Hematopoietic multipotent progenitor cell (in vitro differentiated cells): ENCODE data around the gene ASGR2. TPM values are rescaled to one million over a fixed set of nuclear protein-coding genes. Genes with fewer than 3 reads are reported as not detected.
A peak's percentile ranks its signal among the peaks of the same experiment; 100 is the strongest.

ENCODE experiments used
- DNase-seq, 3 donors: peaks; one replicate each; pipeline ENCODE4 v3.0.0-alpha.2; 2011 to 2015; ENCODE audit warnings: low read depth in 2 of 3, low spot score in 2 of 3
- small RNA-seq: library from RNA; depleted of rRNA; stranded (forward); fragments of <200 nt; gene quantifications from one replicate; pipeline ENCODE3, GENCODE V24; 2012
- total RNA-seq: library from RNA; depleted of rRNA; stranded (reverse); fragments of >200 nt; gene quantifications from one replicate; pipeline ENCODE4 v1.2.3, GENCODE V29; 2012

The ASGR2 gene
- total RNA-seq, 1 donor = 0.54 TPM

DNA sequence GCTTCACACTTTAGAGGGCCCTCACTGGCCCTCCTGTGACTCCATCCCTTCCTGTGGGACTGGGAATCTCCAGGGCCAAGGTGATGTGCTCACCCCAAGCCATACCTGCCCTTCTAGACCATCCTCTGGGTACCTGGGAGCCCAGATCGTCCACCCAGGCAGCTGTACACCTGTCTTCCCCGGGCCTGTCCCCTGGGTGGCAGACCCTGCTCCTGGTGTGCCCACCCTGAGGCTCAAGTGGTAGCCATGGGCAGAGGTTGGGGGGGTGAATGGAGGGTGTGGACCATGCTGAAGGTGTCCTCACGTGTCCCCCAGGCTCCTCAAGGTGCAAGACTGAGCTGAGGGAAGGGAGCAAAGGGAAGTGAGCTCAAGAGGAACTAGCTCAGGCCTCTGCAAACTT lies 43.9 kb downstream of the ASGR2 start:
- no peak for DNase-seq

DNA sequence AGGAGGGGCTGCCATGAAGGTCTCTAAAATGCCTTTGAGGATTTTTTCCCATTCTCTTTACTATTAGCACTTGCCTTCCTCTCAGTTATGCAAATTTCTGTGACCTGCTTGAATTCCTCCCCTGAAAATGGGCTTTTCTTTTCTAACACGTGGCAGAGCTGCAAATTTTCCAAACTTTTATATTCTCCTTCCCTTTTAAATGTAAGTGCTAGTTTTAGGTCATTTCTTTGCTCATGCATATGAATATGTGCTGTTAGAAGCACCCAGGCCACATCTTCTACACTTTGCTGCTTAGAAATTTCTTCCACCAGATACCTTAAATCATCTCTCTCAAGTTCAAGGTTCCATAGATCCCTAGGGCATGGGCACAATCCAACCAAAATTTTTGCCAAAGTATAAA lies 46.4 kb downstream of the ASGR2 start:
- no peak for DNase-seq

DNA sequence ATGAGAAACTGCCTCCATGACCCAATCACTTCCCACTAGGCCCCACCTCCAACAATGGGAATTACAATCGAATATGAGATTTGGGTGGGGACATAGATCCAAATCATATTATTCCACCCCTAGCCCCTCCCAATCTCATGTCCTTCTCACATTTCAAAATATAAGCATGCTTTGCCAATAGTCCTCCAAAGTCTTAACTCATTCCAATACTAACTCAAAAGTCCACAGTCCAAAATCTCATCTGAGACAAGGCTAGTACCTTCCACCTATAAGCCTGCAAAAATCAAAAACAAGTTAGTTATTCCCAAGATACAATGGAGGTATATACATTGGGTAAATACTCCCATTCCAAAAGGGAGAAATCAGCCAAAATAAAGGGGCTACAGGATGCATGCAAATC lies 47.4 kb downstream of the ASGR2 start:
- no peak for DNase-seq

DNA sequence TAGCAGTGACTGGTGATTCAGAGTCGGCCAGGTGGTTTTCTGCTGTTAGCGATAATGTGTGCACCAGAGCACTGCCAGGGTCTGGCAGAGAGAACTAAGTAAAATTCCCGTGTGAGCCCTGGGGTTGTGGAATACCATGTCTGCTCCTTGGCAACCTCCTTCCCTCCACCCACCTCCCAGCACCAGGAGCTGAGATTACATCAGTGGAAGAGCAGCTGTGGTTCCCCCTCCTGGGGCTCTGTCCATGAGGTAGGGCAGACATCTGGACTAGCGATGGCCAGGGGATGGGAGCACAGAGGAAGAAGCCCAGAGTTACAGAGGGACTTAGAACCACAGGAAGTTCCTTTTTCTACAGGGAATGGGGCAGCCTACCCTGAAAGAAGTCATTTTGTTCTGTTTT lies 50.4 kb downstream of the ASGR2 start:
- DNase-seq = no peak

DNA sequence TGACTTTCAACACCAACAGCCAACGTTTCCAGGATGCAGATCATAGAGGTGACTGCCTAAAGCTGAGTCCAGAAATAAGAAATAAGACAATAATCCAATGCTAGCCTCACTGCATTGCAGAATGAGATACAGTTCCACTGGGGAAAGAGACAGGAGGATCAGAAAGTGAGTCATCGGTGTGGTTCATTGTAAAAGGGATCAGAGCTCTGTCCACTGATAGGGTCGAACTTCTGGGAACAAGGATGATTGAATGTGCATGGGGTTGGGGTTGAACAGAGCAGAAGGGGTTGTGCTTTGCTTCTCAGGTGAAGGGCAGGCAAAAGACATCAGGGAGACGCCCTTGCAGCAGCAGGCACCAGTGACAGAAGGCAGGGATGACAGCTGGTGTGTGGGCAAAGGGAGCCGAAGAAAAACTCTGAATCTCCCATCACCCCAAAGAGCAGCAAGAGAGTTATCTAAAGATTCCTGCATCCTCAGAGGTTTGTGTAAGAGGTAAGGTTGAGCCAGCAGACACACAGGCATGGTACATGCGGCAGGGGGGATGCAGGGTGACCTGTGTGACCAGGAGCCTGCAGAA lies 51.0 kb downstream of the ASGR2 start:
- no peak for DNase-seq

DNA sequence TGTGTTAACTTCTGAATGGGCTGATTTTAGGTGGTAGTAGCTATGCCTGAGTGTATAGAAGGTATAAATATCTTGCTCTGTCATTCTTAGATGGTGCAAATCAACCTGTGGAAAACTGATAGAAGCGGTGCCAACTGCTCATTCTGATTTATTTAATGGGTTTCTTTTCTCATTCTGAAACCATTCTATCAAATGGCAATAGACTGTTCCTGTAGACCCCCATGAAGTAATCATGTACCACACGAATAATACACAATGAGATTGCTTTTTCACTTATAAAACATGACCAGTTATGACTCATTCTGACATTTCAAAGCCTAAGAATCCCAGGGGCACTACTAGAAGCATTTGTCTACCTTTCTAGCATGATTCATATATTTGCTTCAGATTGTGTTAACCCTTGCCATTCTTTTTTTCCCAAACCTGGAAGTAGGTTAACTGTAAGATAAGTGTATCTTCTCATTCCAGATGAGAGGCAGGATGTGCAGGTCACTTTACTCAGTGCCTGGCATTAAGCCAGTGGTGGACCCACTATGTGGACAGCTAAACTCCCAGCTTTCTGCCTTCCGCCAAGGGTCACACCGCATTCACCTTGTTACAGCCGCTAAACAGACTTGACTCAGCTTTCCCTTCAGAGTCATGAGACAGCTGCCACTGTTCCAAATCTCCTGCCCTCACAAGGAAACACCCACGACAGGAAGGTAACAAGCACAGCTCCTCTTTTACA lies 54.3 kb downstream of the ASGR2 start:
- peak in 2 of 3 donors; percentile 50 to 54 for DNase-seq

DNA sequence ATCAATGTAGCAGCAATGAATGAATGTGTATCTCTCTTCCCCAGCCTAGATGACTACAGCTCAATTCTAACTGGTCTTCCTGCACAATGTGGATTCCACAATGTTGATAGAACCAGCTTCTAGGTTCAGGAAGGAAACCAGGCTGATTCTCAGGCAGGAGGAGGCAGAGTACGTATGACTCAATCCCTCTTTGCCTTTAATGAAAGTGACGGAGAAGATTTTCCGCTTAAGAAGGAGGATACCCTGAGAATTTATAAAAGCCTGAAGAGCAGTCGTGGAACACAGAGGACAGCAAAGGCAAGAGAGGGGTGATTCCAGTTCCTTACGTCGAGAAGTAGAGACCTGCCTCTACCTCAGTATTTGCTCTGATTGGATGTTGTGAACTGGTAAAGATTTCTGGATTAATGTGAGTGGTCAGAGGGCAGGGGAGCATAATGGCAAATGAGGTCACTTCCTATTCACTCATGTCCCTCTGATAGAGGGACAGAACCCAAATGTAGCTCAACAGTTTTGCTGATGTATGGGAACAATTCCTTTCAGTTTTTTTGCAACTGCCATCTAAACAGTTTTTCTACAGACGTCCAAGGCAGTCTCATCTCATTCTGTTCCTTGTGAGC lies 55.7 kb downstream of the ASGR2 start:
- DNase-seq = no peak

DNA sequence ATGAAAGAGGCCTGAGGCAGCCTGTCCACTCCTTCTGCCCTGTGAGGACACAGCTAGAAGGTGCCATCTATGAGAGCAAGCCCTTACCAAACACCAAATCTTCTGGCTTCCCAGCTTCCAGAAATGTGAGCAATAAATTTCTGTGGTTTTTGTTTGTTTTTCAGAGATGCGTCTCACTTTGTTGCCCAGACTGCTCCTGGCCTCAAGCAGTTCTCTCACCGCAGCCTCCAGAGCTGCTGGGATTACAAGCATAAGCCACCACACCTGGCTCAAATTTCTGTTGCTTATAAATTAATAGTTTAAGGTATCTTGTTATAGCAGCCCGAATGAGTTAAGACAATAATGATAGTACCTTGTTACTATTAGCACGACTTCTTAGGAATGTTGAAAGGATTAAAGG lies 58.2 kb downstream of the ASGR2 start:
- DNase-seq = no peak

Small RNAs within 50 kb of the gene (small RNA-seq; reads per million reads assigned to genes)
- gene AC120057.1 = not detected

Other genes with a start within 250 kb of the ASGR2 start
- gene ALOX12, start 118.8 kb downstream of the ASGR2 start, total RNA-seq = 4.3 TPM
- 43.4 TPM for gene RNASEK, start 102.2 kb downstream of the ASGR2 start, total RNA-seq
- gene BCL6B, start 91.8 kb downstream of the ASGR2 start, total RNA-seq = 17.8 TPM
- 3.0 TPM for gene SLC16A13, start 78.8 kb downstream of the ASGR2 start, total RNA-seq
- 0.54 TPM for gene SLC16A11, start 70.7 kb downstream of the ASGR2 start, total RNA-seq
- under 0.01 TPM for gene CLEC10A, start 34.6 kb downstream of the ASGR2 start, total RNA-seq
- 7.3 TPM for gene ASGR1, start 64.5 kb upstream of the ASGR2 start, total RNA-seq
- gene DLG4, start 105.0 kb upstream of the ASGR2 start, total RNA-seq = 26.9 TPM
- 191 TPM for gene ACADVL, start 105.1 kb upstream of the ASGR2 start, total RNA-seq
- 78.6 TPM for gene DVL2, start 119.7 kb upstream of the ASGR2 start, total RNA-seq
- gene PHF23, start 124.6 kb upstream of the ASGR2 start, total RNA-seq = 24.2 TPM
- gene GABARAP, start 127.6 kb upstream of the ASGR2 start, total RNA-seq = 121 TPM
- gene CTDNEP1, start 136.9 kb upstream of the ASGR2 start, total RNA-seq = 62.7 TPM
- gene ELP5, start 137.4 kb upstream of the ASGR2 start, total RNA-seq = 54.7 TPM
- 9.7 TPM for gene CLDN7, start 147.7 kb upstream of the ASGR2 start, total RNA-seq
- 1.9 TPM for gene SLC2A4, start 166.9 kb upstream of the ASGR2 start, total RNA-seq
- gene YBX2, start 179.8 kb upstream of the ASGR2 start, total RNA-seq = 0.27 TPM
- 522 TPM for gene EIF5A, start 192.8 kb upstream of the ASGR2 start, total RNA-seq
- gene GPS2, start 200.5 kb upstream of the ASGR2 start, total RNA-seq = 70.3 TPM
- 37.4 TPM for gene NEURL4, start 214.5 kb upstream of the ASGR2 start, total RNA-seq
- gene ACAP1, start 221.7 kb upstream of the ASGR2 start, total RNA-seq = 109 TPM
- 5.1 TPM for gene KCTD11, start 237.3 kb upstream of the ASGR2 start, total RNA-seq
- not detected for gene TMEM95, start 240.3 kb upstream of the ASGR2 start, total RNA-seq